ENCODE results near the gene RAB9B. TPM values are rescaled to one million over a fixed set of nuclear protein-coding genes. Genes with fewer than 3 reads are reported as not detected.

The RAB9B gene
- total RNA-seq, 1 experiment from 2014 or later, result 0.22 TPM

DNA sequence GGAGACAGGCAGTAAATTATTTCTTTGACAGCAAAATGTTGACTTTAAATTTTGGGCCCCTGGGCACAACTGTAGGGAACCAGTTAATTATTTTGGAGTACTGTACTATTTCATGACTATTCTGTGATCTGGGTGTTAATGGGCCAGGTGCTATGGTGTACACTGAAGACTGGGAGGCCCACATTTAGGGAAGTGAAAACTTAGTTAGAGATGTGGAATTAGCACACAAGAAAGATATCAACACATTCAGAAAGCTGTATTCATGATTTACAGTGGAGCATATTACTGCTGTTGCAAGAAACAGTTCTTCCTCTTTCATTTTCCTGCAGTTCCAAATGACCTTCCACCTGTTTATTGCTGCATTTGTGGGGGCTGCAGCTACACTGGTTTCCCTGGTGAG is 43.1 kb downstream of the RAB9B start:
- H3K4me1 Mint-ChIP-seq, result no peaks in the 10 kb centered on the region
- no peak for ATAC-seq
- no peaks in the 10 kb centered on the region; the same call in 1 of the 2 replicates for H3K27me3 Mint-ChIP-seq (ENCODE audit: low read depth)
- ChIA-PET CTCF (no interaction called here), POLR2A (no interaction called here)
- H3K4me3 Mint-ChIP-seq, result no peak overlapping the region
- TF ChIP-seq ZNF317 (CRISPR knock-in tag; IDR thresholded peaks at IDR 0.05; ENCODE audit: borderline replicate concordance, low read depth) (no peak), CREB1 (CRISPR knock-in tag; IDR thresholded peaks at IDR 0.05) (no peak), FOXK1 (CRISPR knock-in tag; IDR thresholded peaks at IDR 0.05) (no peak), ZNF138 (CRISPR knock-in tag; conservative IDR thresholded peaks at IDR 0.05) (no peak), IRF2 (CRISPR knock-in tag; IDR thresholded peaks at IDR 0.05; ENCODE audit: borderline replicate concordance, low read depth) (no peak), RELA (CRISPR knock-in tag; IDR thresholded peaks at IDR 0.05; ENCODE audit: borderline replicate concordance) (no peak), PRRX2 (CRISPR knock-in tag; IDR thresholded peaks at IDR 0.05) (no peak), NR1H2 (CRISPR knock-in tag; IDR thresholded peaks at IDR 0.05) (no peak), CTCF (IDR thresholded peaks at IDR 0.05) (no peak), SOX15 (CRISPR knock-in tag; IDR thresholded peaks at IDR 0.05) (no peak), FOXJ3 (CRISPR knock-in tag; IDR thresholded peaks at IDR 0.05; ENCODE audit: borderline replicate concordance) (no peak), ATF2 (CRISPR knock-in tag; IDR thresholded peaks at IDR 0.05; ENCODE audit: borderline replicate concordance, low read depth) (no peak), ZNF671 (CRISPR knock-in tag; IDR thresholded peaks at IDR 0.05) (no peak), NR2C2 (CRISPR knock-in tag; IDR thresholded peaks at IDR 0.05) (no peak), FOXP4 (CRISPR knock-in tag; IDR thresholded peaks at IDR 0.05) (no peak), HMGA2 (CRISPR knock-in tag; IDR thresholded peaks at IDR 0.05) (no peak)
- TF ChIP-seq, protein P1, sequence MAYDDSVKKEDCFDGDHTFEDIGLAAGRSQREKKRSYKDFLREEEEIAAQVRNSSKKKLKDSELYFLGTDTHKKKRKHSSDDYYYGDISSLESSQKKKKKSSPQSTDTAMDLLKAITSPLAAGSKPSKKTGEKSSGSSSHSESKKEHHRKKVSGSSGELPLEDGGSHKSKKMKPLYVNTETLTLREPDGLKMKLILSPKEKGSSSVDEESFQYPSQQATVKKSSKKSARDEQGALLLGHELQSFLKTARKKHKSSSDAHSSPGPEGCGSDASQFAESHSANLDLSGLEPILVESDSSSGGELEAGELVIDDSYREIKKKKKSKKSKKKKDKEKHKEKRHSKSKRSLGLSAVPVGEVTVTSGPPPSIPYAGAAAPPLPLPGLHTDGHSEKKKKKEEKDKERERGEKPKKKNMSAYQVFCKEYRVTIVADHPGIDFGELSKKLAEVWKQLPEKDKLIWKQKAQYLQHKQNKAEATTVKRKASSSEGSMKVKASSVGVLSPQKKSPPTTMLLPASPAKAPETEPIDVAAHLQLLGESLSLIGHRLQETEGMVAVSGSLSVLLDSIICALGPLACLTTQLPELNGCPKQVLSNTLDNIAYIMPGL (CRISPR knock-in tag; IDR thresholded peaks at IDR 0.05), result no peak
- TF ChIP-seq, protein P2, sequence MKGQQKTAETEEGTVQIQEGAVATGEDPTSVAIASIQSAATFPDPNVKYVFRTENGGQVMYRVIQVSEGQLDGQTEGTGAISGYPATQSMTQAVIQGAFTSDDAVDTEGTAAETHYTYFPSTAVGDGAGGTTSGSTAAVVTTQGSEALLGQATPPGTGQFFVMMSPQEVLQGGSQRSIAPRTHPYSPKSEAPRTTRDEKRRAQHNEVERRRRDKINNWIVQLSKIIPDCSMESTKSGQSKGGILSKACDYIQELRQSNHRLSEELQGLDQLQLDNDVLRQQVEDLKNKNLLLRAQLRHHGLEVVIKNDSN (CRISPR knock-in tag; IDR thresholded peaks at IDR 0.05), result no peak
- TF ChIP-seq, protein P3, sequence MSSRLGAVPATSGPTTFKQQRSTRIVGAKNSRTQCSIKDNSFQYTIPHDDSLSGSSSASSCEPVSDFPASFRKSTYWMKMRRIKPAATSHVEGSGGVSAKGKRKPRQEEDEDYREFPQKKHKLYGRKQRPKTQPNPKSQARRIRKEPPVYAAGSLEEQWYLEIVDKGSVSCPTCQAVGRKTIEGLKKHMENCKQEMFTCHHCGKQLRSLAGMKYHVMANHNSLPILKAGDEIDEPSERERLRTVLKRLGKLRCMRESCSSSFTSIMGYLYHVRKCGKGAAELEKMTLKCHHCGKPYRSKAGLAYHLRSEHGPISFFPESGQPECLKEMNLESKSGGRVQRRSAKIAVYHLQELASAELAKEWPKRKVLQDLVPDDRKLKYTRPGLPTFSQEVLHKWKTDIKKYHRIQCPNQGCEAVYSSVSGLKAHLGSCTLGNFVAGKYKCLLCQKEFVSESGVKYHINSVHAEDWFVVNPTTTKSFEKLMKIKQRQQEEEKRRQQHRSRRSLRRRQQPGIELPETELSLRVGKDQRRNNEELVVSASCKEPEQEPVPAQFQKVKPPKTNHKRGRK (CRISPR knock-in tag; IDR thresholded peaks at IDR 0.05; ENCODE audit: borderline replicate concordance), result no peak
- no peaks in the 10 kb centered on the region for H3K9me3 Mint-ChIP-seq
- H3K27ac Mint-ChIP-seq, result no peak overlapping the region
- peaks cover 32% of the 10 kb centered on the region for H3K36me3 Mint-ChIP-seq
- no peak for DNase-seq (ENCODE audit: low spot score)

All from WTC11 (cell line).